Measurements from ENCODE around the gene ORC2. TPM values are rescaled to one million over a fixed set of nuclear protein-coding genes. Genes with fewer than 3 reads are reported as not detected.

Gene ORC2
- polyA plus RNA-seq, 1 donor: 46.0 TPM

DNA sequence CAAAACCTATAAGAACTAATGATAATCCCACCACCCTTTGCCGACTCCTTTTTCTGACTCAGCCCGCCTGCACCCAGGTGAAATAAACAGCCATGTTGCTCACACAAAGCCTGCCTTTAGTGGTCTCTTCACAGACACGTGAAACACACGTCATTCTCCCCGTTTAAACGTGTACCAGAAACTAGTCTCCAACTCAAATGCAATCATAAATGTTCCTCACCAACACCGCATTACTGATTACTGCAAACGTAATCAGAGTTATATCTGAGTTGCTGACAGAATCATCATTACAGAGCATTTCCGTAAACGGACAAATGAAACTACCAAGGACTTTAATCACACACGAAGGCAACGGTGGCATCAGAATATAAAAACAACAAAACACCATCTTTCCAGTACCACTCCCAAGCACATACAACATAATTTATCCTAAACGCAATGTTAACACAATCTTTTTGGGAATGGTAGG, 100.9 kb downstream of the ORC2 start:
- DNase-seq: peak; percentile 67

GRCh38 chr2:200861617-200862155, 101.8 kb downstream of the ORC2 start:
- no peak for DNase-seq

DNA sequence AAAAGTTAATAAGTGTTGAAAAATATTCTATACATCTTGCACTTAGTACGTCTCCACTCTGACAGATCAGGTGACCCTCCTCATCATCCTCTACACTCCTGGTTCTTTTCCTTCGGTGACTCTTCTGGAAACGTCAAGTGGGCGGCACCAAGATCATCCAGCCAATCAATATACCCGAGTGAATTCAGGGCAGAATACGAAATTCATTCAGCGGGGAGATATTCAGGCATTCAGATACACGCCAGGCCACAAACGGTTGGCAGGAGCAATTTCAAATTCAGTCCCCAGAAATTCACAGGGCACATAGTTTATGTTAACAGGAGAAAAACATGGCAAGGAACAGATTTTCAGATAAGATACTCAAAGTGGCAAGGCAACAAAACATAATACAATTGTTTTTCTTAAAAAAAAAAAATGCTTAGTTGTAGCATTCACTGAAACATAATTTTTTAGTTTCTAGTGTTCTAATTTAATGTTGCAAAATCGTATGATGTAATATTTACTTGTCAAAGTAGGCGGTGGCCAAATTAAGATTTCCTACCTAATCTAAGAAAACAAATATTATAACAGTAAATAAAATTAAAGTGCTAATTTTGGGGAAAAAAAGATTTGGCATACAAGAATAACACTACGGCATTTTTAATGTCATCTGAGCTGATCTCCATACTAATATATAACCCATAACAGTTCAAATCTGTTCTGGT, 103.2 kb downstream of the ORC2 start:
- DNase-seq: no peak

Other genes starting within 250 kb of the ORC2 start
- gene BZW1, start 151.8 kb downstream of the ORC2 start, polyA plus RNA-seq (ENCODE audit: insufficient read length): 282 TPM
- 335 TPM for gene CLK1, start 99.0 kb downstream of the ORC2 start, polyA plus RNA-seq (ENCODE audit: insufficient read length)
- 91.3 TPM for gene PPIL3, start 74.6 kb downstream of the ORC2 start, polyA plus RNA-seq (ENCODE audit: insufficient read length)
- 53.4 TPM for gene NIF3L1, start 74.3 kb downstream of the ORC2 start, polyA plus RNA-seq (ENCODE audit: insufficient read length)
- gene HYCC2, start 108.0 kb upstream of the ORC2 start, polyA plus RNA-seq (ENCODE audit: insufficient read length): 21.1 TPM
- gene NDUFB3, start 108.3 kb upstream of the ORC2 start, polyA plus RNA-seq (ENCODE audit: insufficient read length): 108 TPM
- 86.4 TPM for gene CFLAR, start 152.5 kb upstream of the ORC2 start, polyA plus RNA-seq (ENCODE audit: insufficient read length)
- 10.8 TPM for gene CASP10, start 219.5 kb upstream of the ORC2 start, polyA plus RNA-seq (ENCODE audit: insufficient read length)

All from left kidney (tissue), 2 donors.